GM23338 (cell line): ENCODE results near the gene CDKN1C. TPM values are rescaled to one million over a fixed set of nuclear protein-coding genes. Genes with fewer than 3 reads are reported as not detected.

Experiments
- CTCF ChIP-seq, 2 experiments: fragments of 200-600 bp in 1 of 2; sonication (generic) in 1 of 2; conservative IDR thresholded peaks; 2 replicates each; pipeline versions ENCODE4 v1.5.1 to v1.6.1; 2016 to 2017; ENCODE audit warnings: antibody characterized with exemption in 2 of 2, low read depth in 2 of 2, mild to moderate bottlenecking in 2 of 2, moderate library complexity in 1 of 2
- EZH2 ChIP-seq: fragments of 200-600 bp; sonication (generic); IDR thresholded peaks from one replicate; pipeline ENCODE4 v1.8.0; 2017; ENCODE audit warnings: antibody characterized with exemption, mild to moderate bottlenecking, low read depth; ENCODE audit not compliant: unreplicated experiment
- JUNB ChIP-seq: IDR thresholded peaks from one replicate; pipeline ENCODE4 v1.6.1; 2016; ENCODE audit warnings: antibody characterized with exemption; ENCODE audit not compliant: unreplicated experiment
- REST ChIP-seq: IDR thresholded peaks from one replicate; pipeline ENCODE4 v1.6.1; 2018; ENCODE audit warnings: antibody characterized with exemption; ENCODE audit not compliant: unreplicated experiment
- ZNF462 ChIP-seq: fragments of 250-450 bp; sonication (Bioruptor Pico); IDR thresholded peaks from 2 replicates; pipeline ENCODE4 v1.5.0; 2020; ENCODE audit warnings: mild to moderate bottlenecking, moderate library complexity
- polyA plus RNA-seq: library from polyadenylated mRNA; unstranded; fragments of >200 nt; fragmentation: Nextera tagmentation; extraction: Ambion mirVana; gene quantifications from 2 replicates; pipeline ENCODE4 v1.2.1, GENCODE V29; 2016
- total RNA-seq: library from RNA; depleted of rRNA; stranded (reverse); fragments of >200 nt; shearing (Covaris generic); gene quantifications from 2 replicates; pipeline ENCODE4 v1.2.3, GENCODE V29; 2014

Gene CDKN1C
- total and polyA plus RNA-seq, 2 experiments from 2014 or later, result 19.3 to 23.5 TPM

GRCh38 chr11:2870969-2871680, 14.4 kb downstream of the CDKN1C start (continued):
- TF ChIP-seq ZNF462 (CRISPR knock-in tag) (no peak), CTCF (conservative IDR thresholded peaks at IDR 0.05; ENCODE audit: low read depth in 2 of 2) (no peak), EZH2 (no peak), REST (no peak), JUNB (no peak)
